Activated CD8-positive, alpha-beta memory T cell treated with anti-CD3 and anti-CD28 coated beads, Interleukin-2, amount 50 U/mL, for 24 hours (primary cell): ENCODE results near the gene GPN2.
"Not testable (repeated sequence)": the region's sequence is repeated elsewhere in the genome, so short reads cannot be mapped to it uniquely, and the experiment has no call there.

Source experiments
- DNase-seq: peaks from one replicate; pipeline ENCODE4 v3.0.0-alpha.2; 2020; ENCODE audit errors: extremely low read depth

The GPN2 gene

DNA sequence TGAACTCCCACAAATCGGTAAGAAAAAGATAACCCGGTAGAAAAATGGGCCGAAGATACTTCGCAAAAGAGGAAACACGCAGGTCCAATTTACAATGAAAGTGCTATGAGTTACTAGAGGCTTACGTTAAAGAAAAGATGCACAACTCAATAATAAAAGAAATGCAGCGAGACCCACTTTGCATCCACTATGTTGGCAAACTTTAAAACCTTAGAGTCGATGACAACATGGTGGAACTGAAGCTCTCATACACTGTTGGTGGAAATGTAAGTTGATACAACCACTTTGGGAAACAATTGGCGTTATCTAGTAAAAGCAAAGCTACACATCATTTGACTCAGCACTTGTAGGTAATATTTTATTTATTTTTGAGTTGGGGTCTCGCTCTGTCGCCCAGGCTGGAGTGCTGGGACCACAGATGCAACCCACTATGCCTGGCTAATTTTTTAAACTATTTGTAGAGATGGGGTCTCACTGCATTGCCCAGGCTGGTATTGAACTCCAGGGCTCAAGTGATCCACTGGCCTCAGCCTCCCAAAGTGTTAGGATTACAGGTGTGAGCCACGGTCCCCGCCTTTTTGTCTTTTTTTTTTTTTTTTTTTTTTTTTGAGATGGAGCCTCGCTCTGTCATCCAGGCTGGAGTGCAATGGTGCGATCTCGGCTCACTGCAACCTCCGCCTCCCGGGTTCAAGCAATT is 10.9 kb upstream of the GPN2 start:
- DNase-seq = no peak

DNA sequence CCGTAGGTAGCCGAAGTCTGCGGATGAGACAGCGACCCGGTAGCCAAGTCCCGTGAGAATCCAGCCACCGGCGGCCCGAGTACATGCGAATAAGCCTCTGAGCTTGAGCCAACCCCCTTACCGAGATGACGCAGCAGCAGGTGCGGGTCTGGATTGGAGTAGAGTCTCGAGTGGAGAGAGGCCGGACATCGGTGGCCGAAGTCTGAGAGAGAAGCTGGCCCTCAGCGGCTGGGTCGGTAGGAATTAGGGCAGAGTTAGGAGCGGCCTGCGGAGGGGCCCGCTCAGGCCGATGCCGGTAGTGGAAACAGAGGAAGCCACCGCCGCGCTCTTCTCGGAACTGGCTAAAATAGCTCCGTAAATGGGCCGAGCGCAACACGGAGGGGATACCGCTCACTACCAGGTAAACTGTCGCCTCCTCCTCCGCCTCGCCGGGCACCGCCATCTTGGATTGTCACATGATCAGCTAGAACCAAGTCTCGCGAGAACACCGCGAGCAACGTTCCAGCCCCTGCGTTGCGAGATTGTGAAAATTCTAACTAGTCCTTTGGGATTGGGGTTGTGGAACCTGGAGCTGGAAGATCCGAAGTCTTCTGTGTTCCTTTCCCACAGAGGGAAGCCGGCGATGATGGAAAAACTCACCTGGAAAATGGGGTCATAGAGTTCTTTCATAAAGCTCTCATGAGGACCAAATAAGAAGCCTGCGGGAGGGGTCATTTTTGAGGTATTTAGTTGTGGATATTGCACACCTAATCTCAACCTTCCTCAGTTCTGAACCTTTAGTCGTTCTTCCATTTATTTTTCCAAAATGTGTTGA is 10.1 kb upstream of the GPN2 start, which contains the start of gene GPATCH3:
Gene GPATCH3 (minus strand): TSS at position 467 of the 814 bp plus-strand sequence. CDS start 25 bp downstream, at position 442.
- no peak for DNase-seq

DNA sequence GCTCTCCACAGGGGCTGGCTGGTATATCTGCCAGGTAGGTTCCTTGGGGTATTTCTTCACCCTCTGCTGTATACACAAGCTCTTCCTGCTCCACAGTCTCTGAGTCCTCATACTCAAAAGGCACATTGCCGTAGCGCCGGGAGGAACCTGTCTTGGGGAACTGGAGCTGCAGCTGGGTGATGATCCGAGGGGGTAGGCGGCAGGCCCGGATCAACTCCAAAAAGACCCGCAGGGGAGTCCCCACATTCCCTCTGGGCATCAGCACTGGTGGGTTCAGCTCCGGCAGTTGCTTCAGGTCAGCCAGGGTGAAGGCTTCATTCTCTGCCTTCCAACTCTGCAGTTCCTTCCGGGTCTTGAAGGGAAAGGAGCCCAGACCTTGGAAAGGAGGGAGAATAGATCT is 7.3 kb upstream of the GPN2 start:
- no peak for DNase-seq

DNA sequence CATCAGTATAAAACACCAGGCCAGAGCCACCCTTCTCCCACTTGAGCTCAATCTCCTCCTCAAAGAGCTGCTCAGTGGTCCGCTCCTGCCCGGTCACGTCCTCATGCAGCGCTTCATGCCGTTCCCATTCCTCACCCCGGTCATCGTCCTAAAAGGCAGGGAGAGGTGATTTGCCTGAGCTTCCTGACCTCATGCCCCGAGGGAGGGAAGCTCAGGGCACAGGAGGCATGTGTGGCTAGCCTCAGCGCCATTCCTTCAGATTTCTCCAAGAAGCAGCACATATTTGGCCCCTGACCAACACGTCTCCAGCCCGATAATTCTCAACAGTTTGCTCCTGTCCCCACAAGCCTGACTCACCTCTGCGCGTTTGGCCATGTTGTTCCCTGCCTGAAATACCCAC is 4.2 kb upstream of the GPN2 start:
- DNase-seq = no peak

DNA sequence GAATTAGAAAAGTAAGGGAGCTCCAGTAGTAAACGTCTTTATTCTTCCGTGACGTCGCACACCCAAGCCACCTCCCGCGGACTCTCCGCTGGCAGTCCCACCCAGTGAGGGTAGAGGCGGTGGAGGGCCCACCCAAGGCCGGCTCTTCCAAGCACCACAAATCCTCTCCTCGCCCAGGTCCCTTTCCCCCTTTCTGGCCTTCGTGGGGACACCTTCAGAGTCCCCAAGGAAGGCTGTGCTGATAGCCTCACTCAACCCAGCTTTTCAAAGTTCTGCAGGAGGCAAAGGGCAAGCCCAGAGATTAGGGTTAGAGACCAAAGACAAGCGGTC is 349 bp upstream of the GPN2 start:
- no peak for DNase-seq

DNA sequence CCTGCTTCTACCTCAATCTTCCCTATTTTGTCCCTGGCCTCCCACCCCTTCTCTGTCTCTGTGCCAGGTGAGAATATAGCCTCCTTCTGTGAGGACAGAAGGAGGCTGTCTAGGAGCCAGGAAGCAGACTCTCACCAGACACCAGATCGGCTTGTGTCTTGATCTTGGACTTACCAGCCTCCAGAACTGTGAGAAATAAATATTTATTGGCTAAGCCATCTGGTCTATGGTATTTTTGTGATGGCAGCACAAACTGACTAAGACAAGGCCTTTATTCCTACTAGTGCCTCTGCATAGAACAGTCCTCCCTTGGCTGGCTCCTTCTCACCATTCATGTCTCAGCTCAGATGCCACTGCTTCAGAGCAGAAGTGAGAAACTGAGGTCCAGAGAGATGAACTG is 1.9 kb downstream of the GPN2 start:
- DNase-seq = no peak

DNA sequence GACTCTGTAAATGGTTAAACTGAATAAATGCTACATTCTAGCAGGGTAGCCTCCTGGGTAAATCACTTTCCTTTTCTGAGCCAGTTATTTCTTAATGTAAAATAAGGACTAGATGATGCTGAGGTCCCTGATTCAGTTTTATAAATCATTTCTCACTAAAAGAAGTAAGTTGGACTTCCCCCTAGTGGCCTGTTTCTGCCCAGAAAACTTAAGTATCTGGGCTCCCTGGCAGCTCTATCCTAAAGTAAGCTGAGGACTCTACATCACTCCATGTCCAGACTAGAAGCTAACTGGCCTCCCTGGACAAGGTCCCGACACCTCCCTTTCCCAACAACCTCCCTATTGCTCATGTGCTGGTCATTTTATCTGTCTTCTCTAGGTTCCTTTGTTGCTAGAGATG is 3.0 kb downstream of the GPN2 start:
- no peak for DNase-seq

DNA sequence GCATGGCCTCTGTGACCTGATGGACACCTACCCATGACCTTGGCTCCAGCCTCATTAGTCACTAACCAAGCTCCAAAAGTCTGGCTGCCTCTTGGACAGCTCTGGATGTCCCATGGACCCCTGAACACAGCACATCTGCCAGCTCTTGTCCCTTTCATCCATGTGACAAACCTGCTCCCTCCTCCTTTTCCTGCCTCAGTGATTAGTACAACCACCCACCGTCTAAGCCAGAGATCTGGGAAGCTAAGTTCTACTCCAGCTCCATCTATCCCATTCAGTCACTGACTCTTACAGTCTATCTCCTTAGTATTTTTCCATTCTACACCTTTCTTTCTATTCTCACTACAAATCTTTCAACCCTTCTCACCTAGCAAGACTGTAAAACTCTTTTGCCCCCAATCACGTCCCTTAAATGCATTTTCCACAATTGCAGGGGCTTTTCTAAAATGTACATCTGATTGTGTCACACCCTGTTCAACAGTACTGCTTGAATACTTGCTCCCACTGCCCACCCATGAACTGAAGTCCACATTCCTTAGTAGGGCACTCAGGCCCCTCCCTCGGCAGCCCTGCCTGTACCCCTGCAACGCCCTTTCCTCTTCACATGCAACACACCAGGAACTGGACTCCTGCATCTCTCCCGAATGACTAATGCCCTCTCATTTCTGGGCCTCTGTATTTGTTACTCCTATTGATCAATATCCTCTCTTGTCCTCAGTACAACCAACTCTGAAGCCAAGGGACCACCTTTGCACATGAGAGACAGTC is 7.2 kb downstream of the GPN2 start:
- no peak for DNase-seq

DNA sequence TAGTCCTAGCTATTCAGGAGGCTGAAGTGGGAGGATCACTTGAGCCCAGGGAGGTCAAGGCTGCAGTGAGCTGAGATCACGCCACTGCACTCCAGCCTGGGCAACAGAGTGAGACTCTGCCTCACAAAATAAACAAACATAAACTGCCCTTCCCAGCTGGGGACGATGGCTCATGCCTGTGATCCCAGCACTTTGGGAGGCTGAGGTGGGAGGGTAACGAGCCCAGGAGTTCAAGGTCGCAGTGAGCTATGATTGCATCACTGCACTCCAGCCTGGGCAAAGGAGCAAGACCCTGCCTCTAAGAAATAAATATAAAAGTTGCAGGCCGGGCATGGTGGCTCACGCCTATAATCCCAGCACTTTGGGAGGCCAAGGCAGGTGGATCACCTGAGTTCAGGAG is 8.5 kb downstream of the GPN2 start:
- not testable (repeated sequence) for DNase-seq

DNA sequence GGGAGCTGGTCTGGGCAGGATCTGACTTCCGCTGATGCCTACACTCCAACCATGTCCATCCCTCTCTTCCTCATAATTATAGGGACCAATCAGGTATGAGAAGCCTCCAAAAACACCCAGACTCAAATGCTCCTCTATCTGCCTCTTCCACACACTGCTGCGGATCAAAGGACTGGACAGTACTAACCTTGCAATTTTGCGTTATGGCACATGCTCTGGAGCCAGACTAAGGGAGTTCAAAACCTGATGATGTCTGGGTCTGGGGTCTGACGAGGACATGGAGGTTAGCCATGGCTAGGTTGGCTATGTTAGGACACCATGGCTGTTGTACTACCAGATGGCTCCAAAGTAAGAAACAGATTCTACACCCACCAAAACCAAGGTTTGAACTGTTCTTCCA is 10.3 kb downstream of the GPN2 start:
- DNase-seq = no peak

DNA sequence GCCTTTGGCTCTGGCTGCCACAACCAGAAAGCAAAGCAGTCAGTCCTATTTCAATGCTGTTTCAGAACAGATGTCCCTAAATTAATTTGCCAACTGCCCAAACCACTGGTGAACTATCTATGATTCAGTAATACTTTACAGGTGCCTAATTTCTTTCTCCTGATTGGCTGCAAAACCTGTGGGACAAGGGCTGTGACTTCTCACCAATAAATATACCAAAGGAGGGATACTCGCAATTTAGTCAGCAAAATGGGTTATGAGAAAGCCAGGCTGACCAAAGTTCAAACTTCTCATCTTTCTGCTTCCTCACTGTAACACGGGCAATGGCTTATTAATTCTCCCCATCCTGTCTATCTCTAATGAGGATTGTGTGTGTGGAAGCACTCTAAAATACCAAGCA is 12.8 kb downstream of the GPN2 start:
- no peak for DNase-seq

DNA sequence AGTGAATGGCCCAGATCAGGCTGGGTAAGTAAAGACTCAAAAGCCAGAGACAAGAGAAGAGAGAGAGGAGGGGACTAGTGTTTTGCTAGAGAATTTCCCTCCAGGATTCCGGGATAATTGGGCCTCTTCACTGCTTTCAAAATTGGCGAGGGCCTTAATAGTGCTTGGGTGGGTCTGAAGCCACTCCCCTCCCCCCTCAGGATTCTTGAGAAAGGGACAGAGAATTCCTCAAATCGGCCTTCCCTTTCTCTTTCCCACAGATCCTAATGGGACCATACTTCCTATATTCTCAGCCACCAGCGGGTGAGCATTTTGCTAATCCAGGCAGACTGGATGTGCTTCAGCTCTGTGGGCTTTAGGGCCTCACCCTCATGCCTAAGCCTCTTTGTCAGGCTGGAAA is 15.2 kb downstream of the GPN2 start:
- DNase-seq = no peak

DNA sequence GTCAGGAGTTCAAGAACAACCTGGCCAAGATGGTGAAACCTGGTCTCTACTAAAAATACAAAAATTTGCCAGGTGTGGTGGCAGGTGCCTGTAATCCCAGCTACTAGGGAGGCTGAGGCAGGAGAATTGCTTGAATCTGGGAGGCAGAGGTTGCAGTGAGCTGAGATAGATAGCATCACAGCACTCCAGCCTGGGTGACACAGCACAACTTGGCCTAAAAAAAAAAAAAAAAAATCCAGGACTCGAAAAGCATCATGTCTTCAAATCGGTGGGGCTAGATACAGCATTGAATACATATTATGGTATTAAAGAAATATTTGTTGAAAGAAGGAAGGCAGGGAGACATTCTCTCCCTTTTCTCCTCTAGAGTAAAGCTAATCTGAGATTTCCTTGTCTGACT is 17.0 kb downstream of the GPN2 start:
- not testable (repeated sequence) for DNase-seq

DNA sequence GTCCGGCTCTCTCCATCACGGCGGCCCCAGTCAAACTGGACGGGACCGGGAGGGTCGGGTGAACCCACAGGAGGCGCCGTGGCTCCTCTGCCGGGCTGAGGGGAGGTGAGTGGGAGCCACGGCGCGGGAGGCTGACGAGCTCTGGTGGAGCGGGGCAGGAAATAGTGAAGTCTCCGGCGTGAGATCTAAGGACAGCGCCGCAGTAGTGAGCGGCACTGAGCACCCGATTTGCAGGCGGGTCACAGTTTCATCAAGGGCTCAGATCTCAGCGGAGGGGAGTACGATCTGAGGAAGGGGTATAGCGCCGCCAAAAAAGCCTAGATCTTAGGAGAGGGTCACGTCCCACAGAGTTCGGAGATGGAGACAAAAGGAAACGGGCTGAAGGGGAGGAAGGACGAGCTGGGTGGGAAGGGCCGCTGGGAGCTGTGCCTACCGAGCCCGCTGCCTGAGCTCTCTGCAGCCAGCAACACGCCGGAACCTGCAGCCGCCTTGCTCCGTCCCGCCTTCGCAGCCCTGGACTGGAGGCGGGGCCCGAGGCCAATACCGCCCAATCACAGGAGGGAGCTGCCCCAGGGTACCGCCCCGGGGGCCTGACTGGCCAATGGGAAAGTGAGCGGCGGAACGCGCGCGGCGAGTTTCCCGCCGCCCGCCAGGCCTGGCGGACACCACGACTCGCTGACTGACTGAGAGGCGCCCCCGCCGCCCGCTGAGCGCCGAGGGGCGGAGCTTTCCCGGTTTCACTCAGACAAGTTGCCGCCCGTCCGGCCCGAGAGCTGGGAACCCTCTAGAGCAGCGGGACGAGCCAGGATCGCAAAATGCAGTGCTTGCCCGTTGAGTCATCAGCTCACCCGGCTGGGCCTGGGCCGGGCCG is 25.2 kb downstream of the GPN2 start:
- peak; percentile 84 for DNase-seq

DNA sequence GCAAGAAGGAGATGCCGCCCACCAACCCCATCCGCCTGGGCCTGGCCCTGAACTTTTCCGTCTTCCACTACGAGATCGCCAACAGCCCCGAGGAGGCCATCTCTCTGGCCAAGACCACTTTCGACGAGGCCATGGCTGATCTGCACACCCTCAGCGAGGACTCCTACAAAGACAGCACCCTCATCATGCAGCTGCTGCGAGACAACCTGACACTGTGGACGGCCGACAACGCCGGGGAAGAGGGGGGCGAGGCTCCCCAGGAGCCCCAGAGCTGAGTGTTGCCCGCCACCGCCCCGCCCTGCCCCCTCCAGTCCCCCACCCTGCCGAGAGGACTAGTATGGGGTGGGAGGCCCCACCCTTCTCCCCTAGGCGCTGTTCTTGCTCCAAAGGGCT is 26.4 kb downstream of the GPN2 start:
- no peak for DNase-seq

DNA sequence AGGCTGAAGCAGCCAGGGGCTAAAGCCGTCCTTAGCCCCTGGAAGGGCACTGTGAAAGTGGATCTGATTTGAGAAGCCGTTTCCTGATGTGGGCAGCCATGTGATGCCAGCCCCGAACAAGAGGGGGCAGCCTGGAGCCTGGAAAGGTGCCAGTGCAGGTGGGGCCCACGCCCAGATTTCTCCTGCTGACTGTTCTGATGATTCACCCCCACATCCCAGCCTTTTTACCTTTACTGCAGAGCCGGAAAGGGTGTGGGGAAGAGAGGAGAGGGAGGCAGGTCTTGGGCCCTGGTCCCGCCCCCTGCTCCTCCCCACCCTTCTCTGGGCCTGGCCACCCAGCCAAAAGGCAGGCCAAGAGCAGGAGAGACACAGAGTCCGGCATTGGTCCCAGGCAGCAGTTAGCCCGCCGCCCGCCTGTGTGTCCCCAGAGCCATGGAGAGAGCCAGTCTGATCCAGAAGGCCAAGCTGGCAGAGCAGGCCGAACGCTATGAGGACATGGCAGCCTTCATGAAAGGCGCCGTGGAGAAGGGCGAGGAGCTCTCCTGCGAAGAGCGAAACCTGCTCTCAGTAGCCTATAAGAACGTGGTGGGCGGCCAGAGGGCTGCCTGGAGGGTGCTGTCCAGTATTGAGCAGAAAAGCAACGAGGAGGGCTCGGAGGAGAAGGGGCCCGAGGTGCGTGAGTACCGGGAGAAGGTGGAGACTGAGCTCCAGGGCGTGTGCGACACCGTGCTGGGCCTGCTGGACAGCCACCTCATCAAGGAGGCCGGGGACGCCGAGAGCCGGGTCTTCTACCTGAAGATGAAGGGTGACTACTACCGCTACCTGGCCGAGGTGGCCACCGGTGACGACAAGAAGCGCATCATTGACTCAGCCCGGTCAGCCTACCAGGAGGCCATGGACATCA is 27.1 kb downstream of the GPN2 start, which contains the start of gene SFN:
Gene SFN (plus strand): TSS at position 369 of the 904 bp plus-strand sequence. CDS start 64 bp downstream, at position 433.
- no peak for DNase-seq

DNA sequence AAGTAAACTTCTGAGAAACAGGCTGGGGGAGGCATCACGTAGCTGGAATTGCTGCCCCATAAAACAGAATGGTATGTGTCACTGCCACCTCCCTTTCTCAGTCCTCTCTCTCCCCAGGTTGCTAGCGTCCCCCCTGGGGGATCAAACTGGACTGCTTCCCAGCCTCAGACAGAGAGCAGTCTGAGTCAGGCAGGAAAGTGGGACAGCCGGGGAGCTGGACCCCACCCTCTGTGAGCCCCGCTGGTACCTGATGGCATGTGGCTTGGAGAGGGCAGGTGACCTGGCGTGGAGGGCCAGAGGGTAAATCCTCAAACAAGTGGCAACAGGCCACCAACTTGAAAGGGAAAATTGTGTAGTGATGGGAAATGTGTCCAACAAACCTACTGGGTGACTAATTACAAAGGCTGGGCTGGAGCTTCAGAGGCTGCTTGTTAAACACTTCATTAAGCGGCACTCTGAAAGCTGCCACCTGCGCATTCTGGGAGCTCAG is 28.1 kb downstream of the GPN2 start:
- DNase-seq = no peak

DNA sequence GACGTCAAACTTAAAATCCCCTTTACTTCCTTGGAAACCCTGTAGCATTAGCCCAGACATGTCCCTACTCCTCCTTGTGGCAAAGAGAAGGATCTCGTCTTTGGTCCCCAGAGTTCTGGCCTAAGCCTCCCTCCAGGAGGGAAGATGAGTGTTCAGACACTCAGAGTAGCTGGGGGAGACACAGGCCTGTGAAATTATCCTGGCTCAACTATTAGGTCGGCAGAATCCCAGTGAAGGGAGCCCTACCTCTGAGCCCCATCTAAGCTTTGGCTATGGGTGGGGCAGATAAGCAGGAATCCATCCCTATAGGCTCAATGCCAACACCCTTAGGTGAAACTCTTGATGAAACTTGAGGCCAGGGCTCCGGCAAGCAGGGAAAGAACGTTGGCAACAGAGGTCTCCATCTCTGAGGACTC is 28.8 kb downstream of the GPN2 start:
- DNase-seq = no peak

DNA sequence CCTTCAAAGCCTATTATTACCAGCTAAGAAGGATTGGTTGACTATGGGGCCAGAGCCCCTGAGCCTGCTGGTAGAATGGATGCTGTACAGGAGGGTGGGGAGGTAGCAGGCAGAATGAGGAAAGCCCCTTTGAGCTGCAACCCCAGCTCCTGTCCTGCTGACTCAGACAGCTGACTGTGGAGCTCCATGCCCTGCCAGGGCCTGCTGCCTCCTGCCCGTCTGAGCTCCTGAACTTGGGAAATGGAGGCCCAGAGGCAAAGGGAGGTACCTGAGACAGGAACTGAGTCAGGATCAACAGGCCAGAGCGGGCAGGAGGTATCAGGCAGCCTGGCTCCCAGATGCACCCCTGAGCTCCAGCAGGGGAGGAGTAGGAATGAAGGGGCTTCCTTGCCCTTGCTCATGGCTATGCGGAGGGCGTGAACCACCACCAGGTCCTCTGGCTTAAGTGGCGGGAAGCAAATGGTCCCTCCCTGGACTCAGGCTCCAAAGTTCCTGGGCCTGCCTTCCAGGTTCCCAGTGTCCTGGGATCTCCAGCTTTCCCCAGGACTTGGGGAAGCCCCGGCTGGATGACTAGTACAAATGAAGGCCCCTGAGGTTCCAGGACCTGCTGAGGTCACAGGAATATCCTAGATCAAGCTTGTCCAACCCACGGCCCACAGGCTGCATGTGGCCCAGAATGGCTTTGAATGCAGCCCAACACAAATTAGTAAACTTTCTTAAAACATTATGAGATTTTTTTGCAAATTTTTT is 31.0 kb downstream of the GPN2 start:
- DNase-seq = no peak

DNA sequence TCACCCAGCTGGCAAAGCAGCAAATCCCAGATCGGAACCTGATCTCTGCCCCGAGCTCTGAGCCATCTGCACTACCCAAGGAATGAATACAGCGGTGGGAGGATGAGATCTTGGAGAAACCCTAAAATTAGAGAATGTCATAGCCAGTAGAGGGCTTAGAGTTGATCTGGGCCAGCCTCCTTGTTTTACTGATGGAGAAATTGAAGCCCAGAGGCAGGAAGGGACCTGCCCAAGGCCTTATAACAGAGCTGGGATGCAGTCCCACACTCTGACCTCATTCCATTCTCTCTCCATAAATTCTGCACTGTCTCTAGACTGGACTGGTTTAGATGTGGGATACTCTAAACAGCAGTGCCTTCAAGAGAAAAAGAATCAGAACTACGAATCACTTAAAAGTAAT is 31.9 kb downstream of the GPN2 start:
- DNase-seq = no peak
